AG09319 (cell line): ENCODE data around the gene CDK15.

Experiments used
- DNase-seq: peaks from one replicate; pipeline ENCODE4 v3.0.0-alpha.2; 2010; ENCODE audit warnings: low read depth; ENCODE audit errors: extremely low read depth
- CTCF ChIP-seq: IDR thresholded peaks from 2 replicates; pipeline ENCODE4 v1.5.1; 2011; ENCODE audit warnings: low read depth, mild to moderate bottlenecking, inconsistent platforms, low read length, moderate library complexity

The CDK15 gene

GRCh38 chr2:201857326-201857725 is 51.0 kb downstream of the CDK15 start:
- no peak for TF ChIP-seq CTCF
- no peak for DNase-seq

DNA sequence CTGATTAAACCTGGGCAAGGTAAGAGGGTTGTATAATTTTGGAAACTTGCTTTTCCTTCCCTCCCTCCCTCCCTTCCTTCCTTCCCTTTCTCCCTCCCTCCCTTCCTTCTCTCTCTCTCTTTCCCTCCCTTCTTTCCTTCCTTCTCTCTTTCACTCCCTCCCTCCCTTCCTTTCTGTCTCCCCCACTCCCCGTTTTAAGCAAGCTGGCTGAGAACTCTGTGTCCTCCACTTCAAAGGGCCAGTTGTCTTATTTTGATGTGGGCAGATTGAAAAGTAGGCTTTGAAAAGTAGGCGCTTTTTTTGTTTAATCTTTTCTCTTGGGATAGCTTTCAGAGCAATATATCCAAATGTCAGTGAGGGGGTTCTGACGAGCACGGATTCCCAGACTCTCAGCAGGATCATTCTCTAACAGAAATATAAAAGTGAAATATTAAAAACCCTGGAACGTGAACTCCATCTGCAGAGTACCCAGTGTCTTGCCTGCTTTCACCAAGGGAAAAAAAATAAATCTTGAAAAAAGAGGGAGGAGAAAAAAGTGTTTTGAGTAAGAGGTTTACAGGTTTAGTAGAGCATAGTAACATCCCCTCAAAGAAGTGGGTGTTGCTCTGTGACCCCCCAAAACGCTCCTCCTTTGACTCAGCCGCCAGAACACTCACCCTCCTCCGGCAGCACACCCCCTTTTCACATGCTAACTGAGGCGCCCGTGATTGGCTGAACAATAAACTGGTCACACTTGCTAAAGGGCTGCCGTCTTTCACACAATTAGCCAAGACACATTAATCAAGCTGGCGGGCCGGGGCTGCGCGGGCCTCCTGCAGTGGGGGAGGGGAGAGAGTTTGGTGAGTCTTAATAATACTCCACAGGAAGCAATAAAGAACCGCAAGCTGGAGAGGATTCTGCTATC is 52.2 kb downstream of the CDK15 start:
- TF ChIP-seq CTCF = no peak
- no peak for DNase-seq

DNA sequence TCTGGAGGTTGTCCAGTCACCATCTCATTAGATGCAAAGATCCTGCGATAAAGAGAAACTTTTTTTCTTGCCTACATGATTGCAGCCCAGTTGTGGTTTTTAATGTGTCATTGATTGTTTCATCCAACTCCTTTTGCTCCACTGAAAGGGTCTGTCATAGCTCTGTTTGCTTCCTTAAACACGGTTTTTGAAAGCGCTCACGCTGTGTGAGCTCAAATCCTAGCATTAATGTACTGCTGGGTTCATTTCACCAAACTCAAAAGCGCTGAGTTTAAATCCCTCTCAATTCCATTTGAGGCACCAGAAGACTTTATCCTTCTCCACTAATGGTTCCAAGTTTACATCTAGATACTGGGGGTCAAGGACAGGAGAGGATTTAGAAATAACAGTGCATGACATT is 53.6 kb downstream of the CDK15 start:
- no peak for TF ChIP-seq CTCF
- DNase-seq = no peak

GRCh38 chr2:201860636-201861066 is 54.3 kb downstream of the CDK15 start:
- TF ChIP-seq CTCF = peak; percentile 83
- peak; percentile 60 for DNase-seq

GRCh38 chr2:201862843-201863242 is 56.5 kb downstream of the CDK15 start:
- no peak for DNase-seq
- no peak for TF ChIP-seq CTCF

- DNase-seq = no peak
- TF ChIP-seq CTCF = no peak
Measured at GRCh38 chr2:201866643-201867473, 60.5 kb downstream of the CDK15 start.

- DNase-seq = no peak
- no peak for TF ChIP-seq CTCF
Measured at GRCh38 chr2:201871471-201871870, 65.1 kb downstream of the CDK15 start.
